Myometrial cell (primary cell): ENCODE measurements around the gene TTC28. TPM values are rescaled to one million over a fixed set of nuclear protein-coding genes. Genes with fewer than 3 reads are reported as not detected.

ENCODE experiments used
- total RNA-seq: library from RNA; depleted of rRNA; stranded (reverse); fragments of >200 nt; gene quantifications from 2 replicates; pipeline ENCODE4 v1.2.3, GENCODE V29; 2015

TTC28 gene
- total RNA-seq, result 7.8 and 14.9 TPM in 2 replicates

DNA sequence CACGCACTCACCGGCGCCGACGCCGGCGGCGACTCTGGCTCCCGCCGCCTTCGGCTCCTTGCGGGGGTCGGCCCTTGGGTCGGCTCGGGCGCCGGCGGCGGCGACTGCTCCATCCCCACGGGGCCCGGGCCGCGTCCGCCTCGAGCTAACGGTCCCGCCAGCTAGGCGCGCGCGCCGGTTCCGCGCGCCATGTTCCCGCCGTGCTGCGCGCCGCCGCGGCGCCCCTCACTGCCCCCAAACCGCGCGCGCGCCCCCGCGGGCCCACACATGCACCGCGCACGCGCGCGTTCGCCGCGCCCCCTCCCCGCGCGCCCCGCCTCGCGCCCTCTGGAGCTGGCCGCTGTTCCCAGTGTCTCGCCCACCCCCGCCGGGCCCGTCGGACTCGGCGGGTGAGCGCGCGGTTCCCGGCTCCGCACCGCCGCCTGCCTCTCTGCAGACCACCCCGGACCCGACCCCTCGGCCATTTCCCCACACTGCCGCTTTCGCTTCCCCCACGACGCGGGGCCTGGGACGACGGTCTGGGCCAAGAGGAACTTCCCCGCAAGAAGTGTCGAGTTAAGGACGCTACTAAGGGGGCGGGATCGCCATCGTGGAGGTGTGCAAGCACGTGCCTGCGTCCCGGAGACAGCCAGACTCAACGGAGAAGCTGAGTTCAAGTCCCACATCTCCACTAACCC is at the start of gene TTC28:
Gene TTC28, minus strand, starts transcription at position 230 of the 677 bp plus-strand sequence. Its CDS starts 117 bp downstream, at position 113.

Other genes with a start within 250 kb of the TTC28 start
- gene CHEK2, start 62.0 kb upstream of the TTC28 start, total RNA-seq, result 20.0 and 24.5 TPM in 2 replicates
- gene HSCB, start 62.2 kb upstream of the TTC28 start, total RNA-seq, result 19.0 and 34.2 TPM in 2 replicates
- 11.9 and 17.0 TPM in 2 replicates for gene CCDC117, start 92.9 kb upstream of the TTC28 start, total RNA-seq
- gene XBP1, start 120.7 kb upstream of the TTC28 start, total RNA-seq, result 242 and 249 TPM in 2 replicates
- gene ZNRF3, start 203.7 kb upstream of the TTC28 start, total RNA-seq, result 6.0 and 6.3 TPM in 2 replicates